Measurements from ENCODE around the gene DGKB. TPM values are rescaled to one million over a fixed set of nuclear protein-coding genes. Genes with fewer than 3 reads are reported as not detected.

DGKB gene
- total RNA-seq, 4 donors from 2014 or later = 0.78 to 2.5 (median 1.5) TPM

- DNase-seq (ENCODE audit: low spot score in 2 of 2) = no peak
- H3K27ac ChIP-seq = no peak overlapping the region
- no peaks in the 10 kb centered on the region for H3K27me3 ChIP-seq
- no peaks in the 10 kb centered on the region for H3K9me3 ChIP-seq
- no peaks in the 10 kb centered on the region for H3K36me3 ChIP-seq
- 42 to 47% methylated on average over 2 of the region's 2 CpGs for WGBS, 2 donors
- no peak overlapping the region for H3K4me3 ChIP-seq
- TF ChIP-seq EP300 (IDR thresholded peaks at IDR 0.05) = no peak
- TF ChIP-seq CTCF (IDR thresholded peaks at IDR 0.05) = no peak
- TF ChIP-seq POLR2A (IDR thresholded peaks at IDR 0.05) = no peak
- H3K4me1 ChIP-seq = peaks cover 0 to 15% (median 3%) of the 10 kb centered on the region in 4 donors
Observed at GRCh38 chr7:14340393-14341074, 562.0 kb downstream of the DGKB start.

GRCh38 chr7:14339861-14340260 is 562.7 kb downstream of the DGKB start:
- no peak overlapping the region for H3K27ac ChIP-seq
- H3K4me3 ChIP-seq = no peak overlapping the region
- no peaks in the 10 kb centered on the region for H3K27me3 ChIP-seq
- TF ChIP-seq EP300 (IDR thresholded peaks at IDR 0.05) = no peak
- no peak for TF ChIP-seq POLR2A (IDR thresholded peaks at IDR 0.05)
- no peak for TF ChIP-seq CTCF (IDR thresholded peaks at IDR 0.05)
- no peaks in the 10 kb centered on the region for H3K9me3 ChIP-seq
- WGBS, 2 donors = 51 to 61% methylated on average over 2 of the region's 2 CpGs
- peaks cover 0 to 15% (median 3%) of the 10 kb centered on the region in 4 donors for H3K4me1 ChIP-seq
- H3K36me3 ChIP-seq = no peaks in the 10 kb centered on the region
- DNase-seq (ENCODE audit: low spot score in 2 of 2) = no peak

GRCh38 chr7:14336256-14336655 is 566.3 kb downstream of the DGKB start:
- no peak overlapping the region for H3K27ac ChIP-seq
- WGBS, 2 donors = 93% methylated on average over 1 of the region's 1 CpG
- no peak overlapping the region for H3K4me3 ChIP-seq
- no peaks in the 10 kb centered on the region for H3K36me3 ChIP-seq
- H3K27me3 ChIP-seq = no peaks in the 10 kb centered on the region
- H3K4me1 ChIP-seq = peaks cover 0 to 15% (median 3%) of the 10 kb centered on the region in 4 donors
- TF ChIP-seq CTCF (IDR thresholded peaks at IDR 0.05) (no peak), EP300 (IDR thresholded peaks at IDR 0.05) (no peak), POLR2A (IDR thresholded peaks at IDR 0.05) (no peak)
- H3K9me3 ChIP-seq = no peaks in the 10 kb centered on the region
- no peak for DNase-seq (ENCODE audit: low spot score in 2 of 2)

- TF ChIP-seq EP300 (IDR thresholded peaks at IDR 0.05) = no peak
- TF ChIP-seq POLR2A (IDR thresholded peaks at IDR 0.05) = no peak
- TF ChIP-seq CTCF (IDR thresholded peaks at IDR 0.05) = no peak
- no peaks in the 10 kb centered on the region for H3K9me3 ChIP-seq
- no peak overlapping the region for H3K4me3 ChIP-seq
- peaks cover 0 to 5% (median 0%) of the 10 kb centered on the region in 4 donors for H3K4me1 ChIP-seq
- no peaks in the 10 kb centered on the region for H3K27me3 ChIP-seq
- 62 to 72% methylated on average over 5 of the region's 5 CpGs for WGBS, 2 donors
- no peak for DNase-seq (ENCODE audit: low spot score in 2 of 2)
- no peaks in the 10 kb centered on the region for H3K36me3 ChIP-seq
- no peak overlapping the region for H3K27ac ChIP-seq
Observed at GRCh38 chr7:14332155-14332554, 570.4 kb downstream of the DGKB start.

- TF ChIP-seq CTCF (IDR thresholded peaks at IDR 0.05) = no peak
- WGBS, 2 donors = 44 to 52% methylated on average over 3 of the region's 3 CpGs
- DNase-seq (ENCODE audit: low spot score in 2 of 2) = no peak
- Histone ChIP-seq H3K36me3 (no peaks in the 10 kb centered on the region), H3K27ac (no peak overlapping the region), H3K9me3 (peaks cover 0 to 4% (median 0%) of the 10 kb centered on the region in 4 donors), H3K4me1 (no peaks in the 10 kb centered on the region), H3K27me3 (no peaks in the 10 kb centered on the region), H3K4me3 (no peak overlapping the region)
Observed at GRCh38 chr7:14324767-14325166, 577.8 kb downstream of the DGKB start.
